ENCODE measurements around the gene CTTN.
"Not testable (repeated sequence)": the region's sequence is repeated elsewhere in the genome, so short reads cannot be mapped to it uniquely, and the experiment has no call there.

Gene CTTN

DNA sequence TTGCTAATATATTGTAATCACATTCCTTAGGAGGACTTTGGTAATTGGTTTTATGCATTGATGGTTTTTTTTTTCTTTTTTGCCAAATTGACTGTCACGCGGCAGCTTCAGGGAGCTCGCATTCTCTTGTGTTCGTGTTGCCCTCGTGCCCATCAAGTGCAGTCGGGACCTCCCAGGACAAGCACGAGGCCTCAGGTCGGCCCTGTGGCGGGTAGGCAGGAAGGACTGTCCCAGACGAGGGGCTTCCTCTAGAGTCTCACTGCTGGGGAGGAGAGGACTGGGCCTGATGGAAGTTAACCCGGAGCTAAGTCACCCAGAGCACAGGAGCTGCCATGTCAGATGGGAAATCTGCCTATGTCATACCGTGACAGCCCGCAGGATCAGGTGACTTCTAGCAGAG lies 37.0 kb downstream of the CTTN start:
- Histone ChIP-seq H3K4me3 (ENCODE audit: low read length) (no peak overlapping the region), H3K9ac (ENCODE audit: low read length) (no peak overlapping the region), H3K27ac (ENCODE audit: low read depth, low read length) (no peak overlapping the region), H3K4me1 (ENCODE audit: control insufficient read depth, insufficient read depth, low read length) (no peaks in the 10 kb centered on the region), H3K27me3 (ENCODE audit: control insufficient read depth, insufficient read depth, low read length) (no peaks in the 10 kb centered on the region), H3K36me3 (ENCODE audit: control insufficient read depth, insufficient read depth, low read length) (peaks cover 40% of the 10 kb centered on the region)

DNA sequence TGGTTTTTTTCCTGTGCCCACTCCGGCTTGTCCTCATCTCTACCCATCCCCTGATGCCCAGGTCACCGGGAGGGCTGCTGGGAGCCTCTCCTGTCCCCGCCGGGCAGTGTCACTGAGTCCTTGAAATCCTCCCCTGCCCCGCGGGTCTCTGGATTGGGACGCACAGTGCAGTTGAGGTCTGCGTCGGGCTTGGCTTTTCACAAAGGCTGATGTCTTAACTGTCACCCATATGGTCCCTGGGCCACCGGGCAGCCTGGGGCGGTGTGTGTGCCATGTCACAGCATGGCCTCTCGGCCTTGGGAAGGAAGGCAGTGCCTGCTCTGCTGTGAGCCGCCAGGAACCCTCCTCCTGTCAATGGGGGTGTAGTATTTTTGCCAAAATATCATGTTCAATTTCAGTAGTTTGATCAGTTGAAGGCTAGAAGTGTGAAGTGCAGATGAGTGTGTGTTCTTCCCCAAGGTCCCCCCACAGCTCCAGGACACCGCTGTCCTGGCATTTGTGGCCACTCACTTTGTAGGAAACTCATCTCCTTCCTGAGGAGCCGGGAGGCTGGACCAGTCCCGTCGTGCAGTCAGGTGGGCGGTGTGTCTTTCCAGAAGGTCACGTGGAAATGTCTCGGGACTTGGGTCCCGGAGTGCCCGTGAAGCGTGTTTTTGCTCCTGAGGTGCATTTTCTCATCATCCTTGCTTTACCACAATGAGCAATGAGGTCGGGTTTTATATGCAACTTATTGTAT lies 37.6 kb downstream of the CTTN start:
- no peaks in the 10 kb centered on the region for H3K4me1 ChIP-seq (ENCODE audit: control insufficient read depth, insufficient read depth, low read length)
- H3K27me3 ChIP-seq (ENCODE audit: control insufficient read depth, insufficient read depth, low read length): no peaks in the 10 kb centered on the region
- H3K4me3 ChIP-seq (ENCODE audit: low read length): no peak overlapping the region
- no peak overlapping the region for H3K27ac ChIP-seq (ENCODE audit: low read depth, low read length)
- H3K36me3 ChIP-seq (ENCODE audit: control insufficient read depth, insufficient read depth, low read length): peaks cover 35% of the 10 kb centered on the region
- no peak overlapping the region for H3K9ac ChIP-seq (ENCODE audit: low read length)

DNA sequence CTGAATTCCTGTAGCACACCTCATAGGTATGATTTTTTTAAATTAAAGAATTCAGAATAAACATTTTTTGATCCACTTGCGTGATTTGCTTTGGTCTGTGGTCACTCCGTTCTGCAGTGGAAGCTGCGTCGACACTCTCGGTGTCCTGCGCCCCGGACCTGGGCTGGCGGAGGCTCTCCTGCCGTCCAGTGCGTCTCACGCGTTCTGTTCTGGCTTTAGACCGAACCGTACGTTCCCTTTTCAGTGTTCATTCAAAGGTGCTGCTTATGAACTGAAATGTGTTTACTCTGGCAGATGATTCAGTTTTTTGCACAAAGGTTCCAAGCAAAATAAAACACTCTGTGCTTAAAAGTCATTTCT lies 38.2 kb downstream of the CTTN start:
- no peak overlapping the region for H3K9ac ChIP-seq (ENCODE audit: low read length)
- H3K4me1 ChIP-seq (ENCODE audit: control insufficient read depth, insufficient read depth, low read length): no peaks in the 10 kb centered on the region
- peaks cover 30% of the 10 kb centered on the region for H3K36me3 ChIP-seq (ENCODE audit: control insufficient read depth, insufficient read depth, low read length)
- H3K27ac ChIP-seq (ENCODE audit: low read depth, low read length): no peak overlapping the region
- no peaks in the 10 kb centered on the region for H3K27me3 ChIP-seq (ENCODE audit: control insufficient read depth, insufficient read depth, low read length)
- H3K4me3 ChIP-seq (ENCODE audit: low read length): no peak overlapping the region

DNA sequence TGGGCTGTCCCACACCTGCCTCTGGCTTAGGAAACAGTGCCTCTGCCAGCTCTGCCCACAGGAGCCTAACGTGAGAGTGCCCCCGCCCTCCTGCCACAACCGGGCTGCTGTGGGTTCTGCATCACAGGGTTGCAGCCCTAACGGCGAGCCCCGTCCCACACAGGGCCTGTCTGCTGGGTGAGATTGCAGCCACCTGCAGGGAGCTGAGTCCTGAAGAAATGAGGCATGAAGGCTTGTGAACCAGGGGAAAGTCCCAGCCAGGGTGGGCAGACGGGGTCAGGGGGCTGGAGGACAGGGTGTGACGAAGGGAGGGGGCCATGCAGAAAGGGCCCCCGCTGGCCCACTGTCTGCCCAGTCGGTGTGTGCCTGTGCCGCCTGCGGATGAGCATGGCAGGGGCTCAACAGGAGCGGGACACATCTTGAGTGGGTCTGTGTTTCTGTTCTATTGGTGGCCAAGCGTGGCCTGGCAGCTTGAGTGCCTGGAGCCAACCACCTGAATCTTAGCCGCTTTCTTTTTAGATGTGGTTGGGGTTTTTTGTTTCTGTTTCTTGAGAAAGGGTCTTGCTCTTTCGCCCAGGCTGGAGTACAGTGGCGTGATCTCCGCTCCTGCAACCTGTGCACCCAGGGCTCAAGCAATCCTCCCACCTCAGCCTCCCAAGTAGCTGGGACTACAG lies 38.9 kb downstream of the CTTN start:
- Histone ChIP-seq H3K4me1 (ENCODE audit: control insufficient read depth, insufficient read depth, low read length) (no peaks in the 10 kb centered on the region), H3K27me3 (ENCODE audit: control insufficient read depth, insufficient read depth, low read length) (no peaks in the 10 kb centered on the region), H3K36me3 (ENCODE audit: control insufficient read depth, insufficient read depth, low read length) (peaks cover 23% of the 10 kb centered on the region), H3K27ac (ENCODE audit: low read depth, low read length) (no peak overlapping the region), H3K9ac (ENCODE audit: low read length) (no peak overlapping the region), H3K4me3 (ENCODE audit: low read length) (no peak overlapping the region)

DNA sequence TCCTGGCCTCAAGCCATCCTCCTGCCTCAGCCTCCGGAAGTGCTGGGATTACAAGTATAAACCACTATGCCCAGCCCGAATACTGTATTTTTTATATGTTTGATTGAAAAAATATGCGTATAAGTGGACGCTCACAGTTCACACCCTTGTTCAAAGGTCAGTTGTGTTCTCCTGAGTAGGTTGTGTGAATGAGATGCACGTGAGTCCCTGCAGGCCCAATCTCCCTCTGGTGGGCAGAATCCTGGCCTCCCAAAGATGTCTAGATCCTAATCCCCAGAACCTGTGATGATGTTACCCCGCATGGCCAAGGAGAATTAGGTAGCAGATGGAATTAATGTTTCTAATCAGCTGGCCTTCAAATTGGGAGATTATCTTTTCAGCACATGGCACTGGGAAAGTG lies 41.9 kb downstream of the CTTN start:
- Histone ChIP-seq H3K36me3 (ENCODE audit: control insufficient read depth, insufficient read depth, low read length) (peaks cover 11% of the 10 kb centered on the region), H3K4me1 (ENCODE audit: control insufficient read depth, insufficient read depth, low read length) (no peaks in the 10 kb centered on the region), H3K27me3 (ENCODE audit: control insufficient read depth, insufficient read depth, low read length) (no peaks in the 10 kb centered on the region), H3K9ac (ENCODE audit: low read length) (no peak overlapping the region), H3K27ac (ENCODE audit: low read depth, low read length) (no peak overlapping the region), H3K4me3 (ENCODE audit: low read length) (no peak overlapping the region)

DNA sequence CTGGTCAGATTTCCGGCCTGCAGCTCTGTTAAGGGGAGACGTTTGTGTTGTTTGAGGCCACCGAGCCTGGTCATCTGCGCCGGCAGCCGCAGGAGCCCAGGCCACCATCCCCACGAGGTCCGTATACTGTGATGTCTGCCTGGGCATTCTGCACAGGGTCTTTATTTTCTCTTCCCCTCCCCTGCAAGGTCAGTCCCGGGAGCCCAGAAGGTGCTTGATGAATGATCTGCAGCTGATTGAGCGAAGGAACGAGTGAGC lies 45.4 kb downstream of the CTTN start:
- Histone ChIP-seq H3K27ac (ENCODE audit: low read depth, low read length) (no peak overlapping the region), H3K4me1 (ENCODE audit: control insufficient read depth, insufficient read depth, low read length) (no peaks in the 10 kb centered on the region), H3K4me3 (ENCODE audit: low read length) (no peak overlapping the region), H3K9ac (ENCODE audit: low read length) (no peak overlapping the region), H3K36me3 (ENCODE audit: control insufficient read depth, insufficient read depth, low read length) (peaks cover 2% of the 10 kb centered on the region), H3K27me3 (ENCODE audit: control insufficient read depth, insufficient read depth, low read length) (no peaks in the 10 kb centered on the region)

DNA sequence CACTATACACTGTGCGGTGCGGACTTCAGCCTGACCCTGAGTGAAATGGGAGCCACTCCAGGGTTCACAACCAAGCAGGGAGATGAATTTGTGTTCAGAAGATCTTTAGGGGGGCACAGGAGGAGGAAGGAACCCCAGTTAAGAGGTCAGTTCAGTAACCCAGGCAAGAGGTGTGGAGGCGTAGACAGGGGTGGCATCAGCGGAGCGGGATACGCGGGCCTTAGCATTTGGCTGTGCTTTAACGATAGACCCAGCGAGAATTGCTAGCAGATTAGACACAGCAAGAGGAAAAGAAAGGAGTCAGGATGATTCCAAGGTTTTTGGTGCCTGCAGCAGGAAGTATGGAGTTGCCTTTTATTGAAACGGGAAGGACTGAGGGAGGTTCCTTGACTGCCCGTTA lies 46.8 kb downstream of the CTTN start:
- Histone ChIP-seq H3K9ac (ENCODE audit: low read length) (no peak overlapping the region), H3K27ac (ENCODE audit: low read depth, low read length) (no peak overlapping the region), H3K4me3 (ENCODE audit: low read length) (no peak overlapping the region), H3K36me3 (ENCODE audit: control insufficient read depth, insufficient read depth, low read length) (no peaks in the 10 kb centered on the region), H3K4me1 (ENCODE audit: control insufficient read depth, insufficient read depth, low read length) (no peaks in the 10 kb centered on the region), H3K27me3 (ENCODE audit: control insufficient read depth, insufficient read depth, low read length) (no peaks in the 10 kb centered on the region)

DNA sequence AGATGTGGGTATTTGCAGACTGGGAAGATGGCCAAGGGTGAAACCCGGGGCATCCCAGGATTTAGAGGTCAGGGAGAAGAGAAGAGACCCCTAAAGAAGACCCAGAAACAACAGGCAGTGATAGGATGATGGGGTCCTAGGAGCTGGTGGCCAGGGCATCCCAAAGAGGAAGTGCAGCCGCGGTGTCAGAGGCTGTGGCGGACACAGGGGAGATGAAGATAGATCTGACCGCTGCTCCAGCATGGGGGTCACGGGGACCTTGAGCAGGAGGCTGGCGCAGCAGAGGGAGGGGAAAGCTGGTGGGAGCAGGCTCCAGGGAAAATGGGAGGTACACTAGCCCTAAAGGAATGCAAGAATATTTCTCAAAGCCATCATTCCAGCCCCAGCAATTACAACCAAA lies 47.3 kb downstream of the CTTN start:
- no peak overlapping the region for H3K9ac ChIP-seq (ENCODE audit: low read length)
- H3K27me3 ChIP-seq (ENCODE audit: control insufficient read depth, insufficient read depth, low read length): no peaks in the 10 kb centered on the region
- no peaks in the 10 kb centered on the region for H3K36me3 ChIP-seq (ENCODE audit: control insufficient read depth, insufficient read depth, low read length)
- H3K27ac ChIP-seq (ENCODE audit: low read depth, low read length): no peak overlapping the region
- no peaks in the 10 kb centered on the region for H3K4me1 ChIP-seq (ENCODE audit: control insufficient read depth, insufficient read depth, low read length)
- no peak overlapping the region for H3K4me3 ChIP-seq (ENCODE audit: low read length)

DNA sequence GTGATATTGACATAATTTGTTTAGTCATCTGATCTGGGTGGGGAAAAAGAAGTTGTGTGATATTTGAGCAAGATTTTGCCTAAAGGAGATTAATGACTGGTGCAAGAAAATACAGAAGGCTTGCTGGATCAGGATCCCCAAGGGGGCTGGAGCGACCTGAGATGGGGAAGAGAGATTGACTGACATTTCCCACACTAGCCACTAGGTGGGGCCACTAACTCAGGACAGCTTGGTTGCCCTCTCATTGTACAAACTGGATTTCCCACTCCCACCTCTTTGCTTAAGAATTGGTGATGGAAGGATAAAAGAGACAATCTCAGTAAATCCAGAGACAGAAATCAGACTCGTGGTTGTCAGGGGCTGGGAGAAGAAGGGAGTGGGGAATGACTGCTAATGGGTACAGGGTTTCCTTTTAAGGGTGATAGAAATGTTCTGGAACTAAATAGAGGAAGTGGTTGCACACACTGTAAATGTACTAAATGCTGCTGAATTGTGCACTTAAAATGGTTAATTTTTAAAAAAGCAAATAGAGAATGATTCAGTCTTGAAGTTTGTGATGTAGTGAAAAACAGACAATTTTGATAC lies 50.7 kb downstream of the CTTN start:
- no peak overlapping the region for H3K9ac ChIP-seq (ENCODE audit: low read length)
- H3K4me1 ChIP-seq (ENCODE audit: control insufficient read depth, insufficient read depth, low read length): no peaks in the 10 kb centered on the region
- no peaks in the 10 kb centered on the region for H3K27me3 ChIP-seq (ENCODE audit: control insufficient read depth, insufficient read depth, low read length)
- no peak overlapping the region for H3K4me3 ChIP-seq (ENCODE audit: low read length)
- no peak overlapping the region for H3K27ac ChIP-seq (ENCODE audit: low read depth, low read length)
- no peaks in the 10 kb centered on the region for H3K36me3 ChIP-seq (ENCODE audit: control insufficient read depth, insufficient read depth, low read length)

DNA sequence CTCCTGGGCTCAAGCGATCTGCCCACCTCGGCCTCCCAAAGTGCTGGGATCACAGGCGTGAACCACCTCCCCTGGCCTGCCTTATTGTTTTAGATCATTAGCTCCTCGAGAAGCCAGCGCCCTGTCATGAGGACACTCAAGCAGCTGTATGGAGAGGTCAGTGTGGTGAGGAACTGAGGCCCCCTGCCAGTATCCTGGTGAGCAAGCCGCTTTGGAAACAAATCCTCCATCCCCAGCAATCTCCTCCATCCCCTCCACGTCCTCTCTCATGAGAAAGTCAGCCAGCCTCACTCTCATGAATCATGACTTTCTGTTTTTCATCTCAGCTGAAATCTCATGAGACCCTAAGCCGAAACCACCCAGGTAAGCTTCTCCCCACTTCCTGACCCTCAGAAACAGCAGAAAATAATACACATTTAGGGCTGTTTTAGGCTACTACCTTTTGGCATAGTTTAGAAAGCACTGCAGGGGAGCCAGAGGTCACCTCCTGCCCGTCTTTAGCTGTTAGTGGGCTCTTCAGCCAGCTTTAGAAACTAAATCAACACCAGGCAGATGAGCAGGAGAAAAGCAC lies 56.0 kb downstream of the CTTN start:
- Histone ChIP-seq H3K4me3 (ENCODE audit: low read length) (no peak overlapping the region), H3K27me3 (ENCODE audit: control insufficient read depth, insufficient read depth, low read length) (no peaks in the 10 kb centered on the region), H3K4me1 (ENCODE audit: control insufficient read depth, insufficient read depth, low read length) (no peaks in the 10 kb centered on the region), H3K27ac (ENCODE audit: low read depth, low read length) (no peak overlapping the region), H3K9ac (ENCODE audit: low read length) (no peak overlapping the region), H3K36me3 (ENCODE audit: control insufficient read depth, insufficient read depth, low read length) (no peaks in the 10 kb centered on the region)

DNA sequence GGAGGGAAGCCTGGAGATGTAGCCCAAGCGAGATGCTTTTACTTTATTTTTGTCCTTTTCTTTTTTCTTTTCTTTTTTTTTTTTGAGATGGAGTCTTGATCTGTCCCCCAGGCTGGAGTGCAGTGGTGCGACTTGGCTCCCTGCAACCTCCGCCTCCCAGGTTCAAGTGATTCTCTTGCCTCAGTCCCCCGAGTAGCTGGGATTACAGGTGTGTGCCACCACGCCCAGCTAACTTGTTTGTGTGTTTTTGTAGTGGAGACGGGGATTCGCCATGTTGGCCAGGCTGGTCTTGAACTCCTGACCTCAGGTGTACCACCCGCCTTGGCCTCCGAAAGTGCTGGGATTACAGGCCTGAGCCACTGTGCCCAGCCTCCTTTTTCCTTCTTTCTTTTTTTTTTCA lies 56.5 kb downstream of the CTTN start:
- not testable (repeated sequence) for H3K4me1 ChIP-seq (ENCODE audit: control insufficient read depth, insufficient read depth, low read length); H3K27me3 ChIP-seq (ENCODE audit: control insufficient read depth, insufficient read depth, low read length); H3K4me3 ChIP-seq (ENCODE audit: low read length); H3K27ac ChIP-seq (ENCODE audit: low read depth, low read length); H3K9ac ChIP-seq (ENCODE audit: low read length); H3K36me3 ChIP-seq (ENCODE audit: control insufficient read depth, insufficient read depth, low read length)

DNA sequence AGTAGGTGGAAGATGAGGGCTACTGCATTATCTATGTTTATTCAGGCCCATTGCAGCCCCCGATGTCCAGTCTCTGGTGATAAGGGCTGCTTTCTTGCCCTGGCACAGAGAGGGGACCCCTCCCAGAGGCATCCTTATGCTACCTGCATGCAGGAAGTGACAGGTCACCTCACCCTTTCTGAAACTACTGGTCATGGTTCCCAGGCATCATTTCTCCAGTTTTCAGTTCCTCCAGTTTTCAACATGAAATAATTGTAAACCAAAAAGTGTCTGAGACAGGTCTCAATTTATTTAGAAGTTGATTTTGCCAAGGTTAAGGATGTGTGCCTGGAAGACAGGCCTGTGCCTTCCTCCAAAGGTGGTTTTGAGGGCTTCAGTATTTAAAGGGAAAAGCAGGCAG lies 57.0 kb downstream of the CTTN start:
- H3K36me3 ChIP-seq (ENCODE audit: control insufficient read depth, insufficient read depth, low read length): no peaks in the 10 kb centered on the region
- H3K27ac ChIP-seq (ENCODE audit: low read depth, low read length): no peak overlapping the region
- H3K9ac ChIP-seq (ENCODE audit: low read length): no peak overlapping the region
- H3K27me3 ChIP-seq (ENCODE audit: control insufficient read depth, insufficient read depth, low read length): no peaks in the 10 kb centered on the region
- no peaks in the 10 kb centered on the region for H3K4me1 ChIP-seq (ENCODE audit: control insufficient read depth, insufficient read depth, low read length)
- H3K4me3 ChIP-seq (ENCODE audit: low read length): no peak overlapping the region

Measured in rectal smooth muscle tissue (tissue), 1 donor.